PFSK-1 (cell line): ENCODE data around the gene ALDH6A1.

Experiments used
- FOXP2 ChIP-seq: optimal IDR thresholded peaks from 2 replicates; pipeline ENCODE3; 2011; ENCODE audit warnings: borderline replicate concordance, control low read depth, inconsistent platforms; ENCODE audit not compliant: insufficient read depth; ENCODE audit errors: extremely low read length, extremely low read depth
- POLR2AphosphoS5 ChIP-seq: IDR thresholded peaks from 2 replicates; pipeline ENCODE4 v1.6.1; 2012; ENCODE audit warnings: low read depth, mild to moderate bottlenecking, control low read depth, low read length, moderate library complexity
- SIN3A ChIP-seq: IDR thresholded peaks from 2 replicates; pipeline ENCODE4 v1.6.1; 2012; ENCODE audit warnings: mild to moderate bottlenecking, low read length, moderate library complexity, borderline replicate concordance; ENCODE audit not compliant: insufficient read depth
- TAF1 ChIP-seq: IDR thresholded peaks from 2 replicates; pipeline ENCODE4 v1.6.1; 2012; ENCODE audit warnings: low read length, control low read depth, borderline replicate concordance; ENCODE audit not compliant: insufficient read depth
- TF ChIP-seq, protein P1 (sequence below), 2 experiments: IDR thresholded peaks; 2 replicates each; pipeline versions ENCODE4 v1.6.1 to v1.8.0; 2011 to 2012; ENCODE audit warnings: low read depth in 2 of 2, low read length in 2 of 2, control low read depth in 1 of 2, inconsistent platforms in 1 of 2, mild to moderate bottlenecking in 1 of 2, moderate library complexity in 1 of 2; ENCODE audit not compliant: insufficient read depth in 1 of 2

ALDH6A1 gene

DNA sequence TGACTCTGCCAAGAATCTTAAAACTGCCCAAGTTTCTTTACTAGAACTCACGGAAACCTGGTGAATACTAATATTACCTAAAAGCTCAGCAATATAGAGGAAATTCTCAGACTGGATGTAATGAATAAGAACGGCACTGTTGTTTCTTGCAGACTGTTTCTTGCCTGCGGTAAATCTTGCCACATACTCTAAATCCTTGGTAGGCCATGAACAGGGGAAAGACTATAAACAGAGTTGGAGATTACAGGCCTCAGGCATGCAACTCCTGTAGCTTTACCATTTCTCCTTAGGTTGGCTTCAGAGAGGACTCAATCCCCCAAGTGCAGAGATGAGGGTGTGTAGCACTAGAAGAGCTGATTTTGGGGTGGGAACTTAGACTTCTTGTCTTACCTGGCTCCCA, 1.1 kb downstream of the ALDH6A1 start:
- no peak for TF ChIP-seq SIN3A

DNA sequence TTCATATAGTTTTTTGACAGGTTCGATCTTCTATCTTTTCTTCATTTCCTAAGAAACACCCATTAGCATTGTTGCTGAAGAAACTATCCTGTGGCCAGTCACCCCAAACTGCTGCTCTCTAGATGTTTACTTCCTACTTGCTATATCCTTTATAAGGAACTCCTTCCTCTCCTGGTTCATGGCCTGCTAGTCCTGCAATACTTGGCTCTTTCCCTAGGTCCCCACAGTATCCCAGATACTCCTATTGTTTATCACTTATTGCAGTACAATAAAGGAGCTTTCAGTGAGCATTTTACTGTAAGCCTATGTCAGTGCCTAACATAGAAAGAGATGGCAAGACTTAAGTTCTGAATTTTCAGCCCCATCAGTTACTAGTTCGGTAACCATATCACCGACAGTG, 2.8 kb downstream of the ALDH6A1 start:
- TF ChIP-seq POLR2AphosphoS5 (no peak), SIN3A (no peak), FOXP2 (no peak), TAF1 (no peak)
- TF ChIP-seq, protein P1, sequence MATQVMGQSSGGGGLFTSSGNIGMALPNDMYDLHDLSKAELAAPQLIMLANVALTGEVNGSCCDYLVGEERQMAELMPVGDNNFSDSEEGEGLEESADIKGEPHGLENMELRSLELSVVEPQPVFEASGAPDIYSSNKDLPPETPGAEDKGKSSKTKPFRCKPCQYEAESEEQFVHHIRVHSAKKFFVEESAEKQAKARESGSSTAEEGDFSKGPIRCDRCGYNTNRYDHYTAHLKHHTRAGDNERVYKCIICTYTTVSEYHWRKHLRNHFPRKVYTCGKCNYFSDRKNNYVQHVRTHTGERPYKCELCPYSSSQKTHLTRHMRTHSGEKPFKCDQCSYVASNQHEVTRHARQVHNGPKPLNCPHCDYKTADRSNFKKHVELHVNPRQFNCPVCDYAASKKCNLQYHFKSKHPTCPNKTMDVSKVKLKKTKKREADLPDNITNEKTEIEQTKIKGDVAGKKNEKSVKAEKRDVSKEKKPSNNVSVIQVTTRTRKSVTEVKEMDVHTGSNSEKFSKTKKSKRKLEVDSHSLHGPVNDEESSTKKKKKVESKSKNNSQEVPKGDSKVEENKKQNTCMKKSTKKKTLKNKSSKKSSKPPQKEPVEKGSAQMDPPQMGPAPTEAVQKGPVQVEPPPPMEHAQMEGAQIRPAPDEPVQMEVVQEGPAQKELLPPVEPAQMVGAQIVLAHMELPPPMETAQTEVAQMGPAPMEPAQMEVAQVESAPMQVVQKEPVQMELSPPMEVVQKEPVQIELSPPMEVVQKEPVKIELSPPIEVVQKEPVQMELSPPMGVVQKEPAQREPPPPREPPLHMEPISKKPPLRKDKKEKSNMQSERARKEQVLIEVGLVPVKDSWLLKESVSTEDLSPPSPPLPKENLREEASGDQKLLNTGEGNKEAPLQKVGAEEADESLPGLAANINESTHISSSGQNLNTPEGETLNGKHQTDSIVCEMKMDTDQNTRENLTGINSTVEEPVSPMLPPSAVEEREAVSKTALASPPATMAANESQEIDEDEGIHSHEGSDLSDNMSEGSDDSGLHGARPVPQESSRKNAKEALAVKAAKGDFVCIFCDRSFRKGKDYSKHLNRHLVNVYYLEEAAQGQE (IDR thresholded peaks at IDR 0.05; ENCODE audit: insufficient read depth in 1 of 2, low read depth in 2 of 2, low read length in 2 of 2), result no peak

DNA sequence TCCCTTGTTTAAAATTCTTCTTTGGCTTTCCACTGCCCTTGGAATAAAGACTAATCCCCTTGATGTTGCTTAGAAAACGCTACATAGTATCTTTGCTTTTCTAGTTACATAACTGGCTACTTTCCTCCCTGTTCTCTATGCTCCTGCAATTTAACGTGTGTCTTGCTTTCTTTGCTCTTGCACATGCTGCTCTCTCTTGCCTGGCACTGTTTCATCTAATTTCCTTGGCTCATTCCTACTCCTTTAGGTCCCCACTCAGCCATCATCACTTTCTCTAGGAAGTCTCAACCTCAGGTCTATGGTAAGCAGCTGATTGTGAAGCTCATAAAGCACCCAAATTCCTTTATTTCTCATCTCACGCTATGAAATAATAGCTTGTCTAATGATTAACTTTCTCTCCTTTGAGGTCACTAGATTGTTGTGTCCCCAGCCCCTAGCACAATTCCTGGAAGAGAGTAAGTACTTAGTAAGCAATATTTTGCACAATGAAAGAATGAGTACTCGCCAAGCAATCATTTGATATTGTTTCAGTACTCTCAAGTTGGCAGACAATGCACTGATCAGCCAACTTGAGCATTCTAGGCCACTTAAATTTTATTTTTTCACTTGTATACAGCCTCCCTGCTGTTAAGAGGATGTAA, 3.3 kb downstream of the ALDH6A1 start:
- TF ChIP-seq FOXP2 (no peak), SIN3A (no peak), POLR2AphosphoS5 (no peak), TAF1 (no peak)
- TF ChIP-seq, protein P1 (IDR thresholded peaks at IDR 0.05; ENCODE audit: insufficient read depth in 1 of 2, low read depth in 2 of 2, low read length in 2 of 2), result no peak

DNA sequence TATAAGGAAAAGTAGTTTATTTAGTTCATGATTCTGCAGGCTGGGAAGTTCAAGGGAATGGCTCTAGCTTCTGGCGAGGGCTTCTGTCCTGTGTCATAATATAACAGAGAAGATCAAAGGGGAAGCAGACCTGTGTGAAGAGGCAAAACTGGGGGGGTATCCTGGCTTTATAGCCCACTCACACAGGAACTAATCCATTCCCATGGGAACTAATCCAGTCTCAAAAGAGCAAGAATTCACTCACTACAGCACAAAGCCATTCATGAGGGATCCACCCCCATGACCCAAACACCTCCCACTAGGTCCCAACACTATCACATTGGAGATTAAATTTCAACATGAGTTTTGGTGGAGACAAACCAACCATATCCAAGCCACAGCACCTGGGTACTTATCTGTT, 6.9 kb downstream of the ALDH6A1 start:
- TF ChIP-seq TAF1, result no peak
- no peak for TF ChIP-seq POLR2AphosphoS5
- TF ChIP-seq, protein P1 (IDR thresholded peaks at IDR 0.05; ENCODE audit: insufficient read depth in 1 of 2, low read depth in 2 of 2, low read length in 2 of 2), result no peak
- no peak for TF ChIP-seq SIN3A
- no peak for TF ChIP-seq FOXP2

DNA sequence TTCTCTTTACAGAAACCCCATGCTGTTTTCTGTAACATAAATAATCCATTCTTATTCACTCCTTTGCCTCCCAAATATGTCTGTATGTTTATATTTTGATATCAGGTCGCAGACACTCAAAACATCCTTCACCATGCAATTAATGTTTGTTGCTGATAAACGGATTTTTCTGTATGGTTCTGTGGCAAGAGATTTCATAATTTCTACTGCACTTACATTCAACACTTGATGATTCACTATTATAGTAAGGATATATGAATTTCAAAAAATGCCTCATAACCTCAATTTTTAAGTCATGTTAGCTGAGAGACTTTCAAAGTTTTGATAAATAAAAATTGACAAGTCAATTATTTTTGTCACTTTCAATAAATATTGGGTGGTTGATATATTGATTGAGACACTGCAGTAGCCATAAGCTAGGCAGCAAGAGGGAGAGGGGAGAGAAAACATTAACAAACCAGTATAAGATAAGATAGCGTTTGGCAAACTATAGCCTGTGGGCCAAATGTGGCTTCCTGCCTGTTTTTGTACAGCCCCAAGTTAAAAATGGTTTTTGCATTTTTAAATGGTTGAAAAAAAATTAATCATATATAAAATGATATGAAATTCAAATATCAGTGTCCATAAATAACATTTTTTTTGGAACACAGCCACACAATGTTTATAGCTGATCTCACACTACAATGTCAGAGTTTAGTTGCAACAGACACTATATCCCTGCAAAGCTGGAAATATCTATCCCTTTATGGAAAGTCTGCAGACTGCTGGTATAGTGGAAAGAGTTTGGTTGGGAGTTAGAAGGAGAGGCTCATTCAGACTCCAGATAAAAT, 18.3 kb downstream of the ALDH6A1 start:
- TF ChIP-seq FOXP2 (no peak), POLR2AphosphoS5 (no peak), SIN3A (no peak), TAF1 (no peak)
- TF ChIP-seq, protein P1 (IDR thresholded peaks at IDR 0.05; ENCODE audit: insufficient read depth in 1 of 2, low read depth in 2 of 2, low read length in 2 of 2), result no peak
